Neuronal stem cell (in vitro differentiated cells): ENCODE results near the gene GOSR1.

Experiments used
- DNase-seq: peaks from one replicate; pipeline ENCODE4 v3.0.0-alpha.2; 2013; ENCODE audit warnings: low spot score
- H2AFZ ChIP-seq: one replicate; pipeline ENCODE4 v1.6.1; 2013; ENCODE audit warnings: mild to moderate bottlenecking, low read length, inconsistent platforms
- H2AK5ac ChIP-seq: 2 replicates; pipeline ENCODE4 v1.6.1; 2013; ENCODE audit warnings: low read depth, mild to moderate bottlenecking, inconsistent platforms, low read length, moderate library complexity, mixed read lengths
- H2BK120ac ChIP-seq: 2 replicates; pipeline ENCODE4 v1.6.1; 2013; ENCODE audit warnings: low read depth, mild to moderate bottlenecking, inconsistent platforms, low read length, moderate library complexity, mixed read lengths
- H2BK12ac ChIP-seq: one replicate; pipeline ENCODE4 v1.6.1; 2013; ENCODE audit warnings: low read length, inconsistent platforms
- H2BK15ac ChIP-seq: 2 replicates; pipeline ENCODE4 v1.6.1; 2013; ENCODE audit warnings: mild to moderate bottlenecking, low read length, inconsistent platforms, mixed read lengths
- H2BK5ac ChIP-seq: one replicate; pipeline ENCODE4 v1.6.1; 2013; ENCODE audit warnings: inconsistent platforms, mild to moderate bottlenecking, low read length, moderate library complexity
- H3K14ac ChIP-seq: one replicate; pipeline ENCODE4 v1.6.1; 2013; ENCODE audit warnings: low read length, inconsistent platforms
- H3K18ac ChIP-seq: 2 replicates; pipeline ENCODE4 v1.6.1; 2013; ENCODE audit warnings: low read length, inconsistent platforms
- H3K23ac ChIP-seq: 2 replicates; pipeline ENCODE4 v1.6.1; 2013; ENCODE audit warnings: low read depth, mild to moderate bottlenecking, mixed read lengths, low read length, inconsistent platforms; ENCODE audit not compliant: poor library complexity
- H3K27ac ChIP-seq: replicated peaks from 3 replicates; pipeline ENCODE4 v1.5.1; 2013; ENCODE audit warnings: low read length, inconsistent platforms
- H3K27me3 ChIP-seq, 3 experiments: 2 replicates each; pipeline ENCODE4 v1.6.1; 2013; ENCODE audit warnings: low read length in 3 of 3, mild to moderate bottlenecking in 2 of 3, inconsistent platforms in 1 of 3, low read depth in 1 of 3, mixed read lengths in 1 of 3, moderate library complexity in 1 of 3; ENCODE audit not compliant: control insufficient read depth in 3 of 3, insufficient read depth in 3 of 3
- H3K36me3 ChIP-seq, 2 donors: replicated peaks in 1 of 2; 2 replicates each; pipeline ENCODE4 v1.6.1; 2013; ENCODE audit warnings: low read length in 2 of 2; ENCODE audit not compliant: control insufficient read depth in 2 of 2, insufficient read depth in 2 of 2
- H3K4ac ChIP-seq: 2 replicates; pipeline ENCODE4 v1.6.1; 2013; ENCODE audit warnings: inconsistent platforms, mild to moderate bottlenecking, low read length, moderate library complexity
- H3K4me1 ChIP-seq, 2 donors: 1 replicate in 1 of 2; 2 replicates in 1 of 2; pipeline ENCODE4 v1.6.1; 2013; ENCODE audit warnings: low read length in 2 of 2, low read depth in 1 of 2; ENCODE audit not compliant: control insufficient read depth in 2 of 2, insufficient read depth in 1 of 2
- H3K4me2 ChIP-seq: one replicate; pipeline ENCODE4 v1.6.1; 2013; ENCODE audit warnings: mild to moderate bottlenecking, low read length, inconsistent platforms; ENCODE audit not compliant: insufficient read depth, poor library complexity, severe bottlenecking
- H3K4me3 ChIP-seq, 2 donors: 2 replicates each; pipeline ENCODE4 v1.5.1; 2013; ENCODE audit warnings: low read length in 2 of 2, mild to moderate bottlenecking in 2 of 2, inconsistent platforms in 1 of 2, moderate library complexity in 1 of 2
- H3K79me1 ChIP-seq: one replicate; pipeline ENCODE4 v1.6.1; 2013; ENCODE audit warnings: low read depth, mild to moderate bottlenecking, inconsistent platforms, low read length, moderate library complexity
- H3K9ac ChIP-seq: one replicate; pipeline ENCODE4 v1.6.1; 2013; ENCODE audit warnings: mild to moderate bottlenecking, low read depth, low read length, inconsistent platforms; ENCODE audit not compliant: poor library complexity
- H3K9me3 ChIP-seq, 2 donors: replicated peaks in 1 of 2; 2 replicates each; pipeline versions ENCODE3 to v1.6.1; 2013; ENCODE audit warnings: low read length in 2 of 2, mild to moderate bottlenecking in 2 of 2, inconsistent platforms in 1 of 2, low read depth in 1 of 2, mixed read lengths in 1 of 2, moderate library complexity in 1 of 2; ENCODE audit not compliant: control insufficient read depth in 2 of 2, insufficient read depth in 1 of 2
- H4K8ac ChIP-seq: one replicate; pipeline ENCODE4 v1.6.1; 2013; ENCODE audit warnings: low read depth, mild to moderate bottlenecking, inconsistent platforms, low read length, moderate library complexity
- H4K91ac ChIP-seq: one replicate; pipeline ENCODE4 v1.6.1; 2013; ENCODE audit warnings: low read length, low read depth, mild to moderate bottlenecking, inconsistent platforms; ENCODE audit not compliant: poor library complexity
- WGBS, 2 donors: extraction: QIAGEN DNeasy Blood & Tissue Kit; methylation state at CpG; one replicate each; pipeline ENCODE4 v1.1.7; 2013; ENCODE audit warnings: missing lambda C conversion rate in 2 of 2, mixed read lengths in 1 of 2; ENCODE audit not compliant: insufficient read length in 2 of 2, insufficient replicate concordance in 1 of 2; ENCODE audit errors: extremely low coverage in 2 of 2; 5-methylcytosine and 5-hydroxymethylcytosine counted together

Gene GOSR1

GRCh38 chr17:30477774-30478115 lies 537 bp downstream of the GOSR1 start:
- H3K79me1 ChIP-seq: peaks cover 2% of the 10 kb centered on the region
- H3K18ac ChIP-seq: peak overlapping the region; percentile 99
- H3K4me3 ChIP-seq: peak overlapping the region; percentile 82 to 95
- H3K4me2 ChIP-seq: peak overlapping the region; percentile 85
- no peak overlapping the region for H3K14ac ChIP-seq
- peak overlapping the region; percentile 76 for H2AK5ac ChIP-seq
- no CpG with 5 or more reads among the region's 9 CpGs for WGBS, 2 donors
- no peak overlapping the region for H3K4ac ChIP-seq
- peak overlapping the region; percentile 85 for H3K9ac ChIP-seq
- DNase-seq: no peak
- peak overlapping the region; percentile 88 for H2AFZ ChIP-seq
- H2BK15ac ChIP-seq: no peak overlapping the region
- peaks cover 2 to 3% of the 10 kb centered on the region in 2 donors for H3K4me1 ChIP-seq
- H2BK12ac ChIP-seq: no peak overlapping the region
- H4K91ac ChIP-seq: no peak overlapping the region
- H4K8ac ChIP-seq: no peak overlapping the region
- no peaks in the 10 kb centered on the region for H3K9me3 ChIP-seq
- peak overlapping the region; percentile 50 for H3K23ac ChIP-seq
- H3K36me3 ChIP-seq: peaks cover 1 to 40% of the 10 kb centered on the region in 2 donors
- peak overlapping the region; percentile 54 for H2BK5ac ChIP-seq
- no peak overlapping the region for H2BK120ac ChIP-seq
- no peak overlapping the region for H3K27ac ChIP-seq
- no peaks in the 10 kb centered on the region for H3K27me3 ChIP-seq

DNA sequence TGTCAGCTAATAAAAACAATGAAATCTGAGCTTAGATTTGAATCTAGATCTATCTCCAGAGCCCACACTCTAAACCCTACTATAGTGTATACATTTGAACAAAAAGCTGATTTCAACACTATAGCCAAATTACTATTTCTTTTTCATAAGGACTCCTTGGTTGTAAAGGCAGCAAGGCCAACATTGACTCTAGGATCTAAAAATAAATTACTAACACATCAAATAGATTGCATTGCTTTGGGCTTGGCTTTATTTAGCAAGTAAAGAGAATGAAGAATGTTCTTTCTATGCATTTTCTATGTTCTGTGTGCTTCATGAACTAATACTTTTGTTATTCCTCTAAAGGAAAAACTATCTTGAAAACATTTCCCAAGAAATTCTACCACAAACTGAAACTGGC lies 5.3 kb downstream of the GOSR1 start:
- no peak overlapping the region for H3K18ac ChIP-seq
- no peak overlapping the region for H2AK5ac ChIP-seq
- peaks cover 9 to 88% of the 10 kb centered on the region in 2 donors for H3K36me3 ChIP-seq
- no peak overlapping the region for H3K9ac ChIP-seq
- no peak overlapping the region for H3K4ac ChIP-seq
- no peaks in the 10 kb centered on the region for H3K9me3 ChIP-seq
- no peak overlapping the region for H3K4me2 ChIP-seq
- no peak overlapping the region for H3K4me3 ChIP-seq
- H2BK120ac ChIP-seq: no peak overlapping the region
- no peaks in the 10 kb centered on the region for H3K4me1 ChIP-seq
- H3K27me3 ChIP-seq: no peaks in the 10 kb centered on the region
- no peak overlapping the region for H3K27ac ChIP-seq
- H2AFZ ChIP-seq: no peak overlapping the region
- H2BK5ac ChIP-seq: no peak overlapping the region
- no peak overlapping the region for H3K14ac ChIP-seq
- no peak overlapping the region for H3K23ac ChIP-seq
- no peak overlapping the region for H4K8ac ChIP-seq
- H2BK15ac ChIP-seq: no peak overlapping the region
- no peak for DNase-seq
- H4K91ac ChIP-seq: no peak overlapping the region
- peaks cover 2% of the 10 kb centered on the region for H3K79me1 ChIP-seq
- no peak overlapping the region for H2BK12ac ChIP-seq

DNA sequence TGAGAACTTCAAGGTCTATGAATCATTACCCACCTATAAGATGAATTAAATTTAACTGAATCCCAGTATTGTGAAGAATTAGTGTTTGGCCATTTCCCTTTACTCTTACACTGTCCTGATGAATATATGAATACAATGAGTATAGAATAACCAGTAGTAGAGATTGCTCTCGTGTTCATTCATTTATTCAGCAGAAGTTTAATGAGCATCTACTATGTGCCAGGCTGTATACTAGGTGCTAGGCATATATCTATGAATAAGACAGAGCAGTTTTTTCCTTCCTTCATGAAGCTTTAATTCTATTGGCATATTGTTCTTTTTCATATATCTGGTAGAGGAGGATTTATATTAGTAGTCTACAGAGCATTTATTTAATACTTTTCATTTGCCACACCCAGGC lies 6.0 kb downstream of the GOSR1 start:
- Histone ChIP-seq H2AFZ (no peak overlapping the region), H4K91ac (no peak overlapping the region), H3K23ac (no peak overlapping the region), H3K79me1 (peaks cover 2% of the 10 kb centered on the region), H3K36me3 (peaks cover 11 to 93% of the 10 kb centered on the region in 2 donors), H3K4me2 (no peak overlapping the region), H3K9ac (no peak overlapping the region), H3K27ac (no peak overlapping the region), H2AK5ac (no peak overlapping the region), H3K14ac (no peak overlapping the region), H2BK15ac (no peak overlapping the region), H3K4me1 (no peaks in the 10 kb centered on the region), H3K4me3 (no peak overlapping the region), H2BK12ac (no peak overlapping the region), H3K27me3 (no peaks in the 10 kb centered on the region), H3K18ac (no peak overlapping the region), H2BK120ac (no peak overlapping the region), H4K8ac (no peak overlapping the region), H3K4ac (no peak overlapping the region), H2BK5ac (no peak overlapping the region), H3K9me3 (no peaks in the 10 kb centered on the region)
- no CpG with 5 or more reads among the region's 1 CpG for WGBS, 2 donors
- no peak for DNase-seq

DNA sequence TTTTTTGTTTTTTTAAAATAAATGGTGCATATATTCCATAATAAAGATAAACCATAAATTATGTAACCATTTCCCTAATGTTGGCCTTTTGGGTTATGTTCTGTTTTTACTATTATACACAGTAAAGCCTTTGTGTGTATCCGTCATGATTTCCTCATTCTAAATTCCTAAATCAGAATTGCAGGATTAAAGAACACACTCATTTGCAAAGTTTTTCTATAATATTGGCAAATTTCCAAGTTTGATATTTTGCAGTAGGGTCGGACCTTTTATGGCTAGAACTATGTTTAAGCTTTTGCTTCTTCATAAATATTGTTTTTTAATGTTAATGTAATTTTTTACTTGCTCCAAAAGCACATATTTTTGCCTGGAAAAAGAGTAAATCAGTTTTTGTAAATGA lies 16.6 kb downstream of the GOSR1 start:
- H3K4me3 ChIP-seq: no peak overlapping the region
- H3K4me2 ChIP-seq: no peak overlapping the region
- H3K27ac ChIP-seq: no peak overlapping the region
- no peak overlapping the region for H4K8ac ChIP-seq
- H3K9me3 ChIP-seq: no peaks in the 10 kb centered on the region
- H2AK5ac ChIP-seq: no peak overlapping the region
- no peak overlapping the region for H4K91ac ChIP-seq
- no peak overlapping the region for H3K23ac ChIP-seq
- H2BK120ac ChIP-seq: no peak overlapping the region
- H3K79me1 ChIP-seq: no peaks in the 10 kb centered on the region
- H3K14ac ChIP-seq: no peak overlapping the region
- H2BK15ac ChIP-seq: no peak overlapping the region
- H3K4me1 ChIP-seq: no peaks in the 10 kb centered on the region
- no peak for DNase-seq
- no peak overlapping the region for H3K4ac ChIP-seq
- H3K36me3 ChIP-seq: peaks cover 17 to 99% of the 10 kb centered on the region in 2 donors
- no peaks in the 10 kb centered on the region for H3K27me3 ChIP-seq
- H2AFZ ChIP-seq: no peak overlapping the region
- H2BK12ac ChIP-seq: no peak overlapping the region
- no CpG with 5 or more reads among the region's 2 CpGs for WGBS, 2 donors
- no peak overlapping the region for H2BK5ac ChIP-seq
- H3K18ac ChIP-seq: no peak overlapping the region
- no peak overlapping the region for H3K9ac ChIP-seq
